Small intestine (tissue), 7 donors: ENCODE measurements around the gene DGLUCY. TPM values are rescaled to one million over a fixed set of nuclear protein-coding genes. Genes with fewer than 3 reads are reported as not detected.
"Not testable (repeated sequence)": the region's sequence is repeated elsewhere in the genome, so short reads cannot be mapped to it uniquely, and the experiment has no call there.

Source experiments
- DNase-seq, 2 donors: peaks; one replicate each; pipeline versions ENCODE4 v3.0.0 to v3.0.0-alpha.2; 2013
- FAIRE-seq: peaks from 2 replicates; lab custom pipeline; 2012; peaks lifted over from hg19 to GRCh38; lab: Jason Lieb, UNC
- H3K27ac ChIP-seq, 3 donors: one replicate each; pipeline ENCODE4 v1.5.1; 2013; ENCODE audit warnings: low read length in 2 of 3, mild to moderate bottlenecking in 2 of 3, control low read depth in 1 of 3, inconsistent platforms in 1 of 3, low read depth in 1 of 3, moderate library complexity in 1 of 3
- H3K27me3 ChIP-seq, 3 donors: one replicate each; pipeline ENCODE4 v1.6.1; 2013; ENCODE audit warnings: low read length in 3 of 3, inconsistent platforms in 1 of 3; ENCODE audit not compliant: control insufficient read depth in 3 of 3, insufficient read depth in 3 of 3
- H3K36me3 ChIP-seq, 3 donors: one replicate each; pipeline ENCODE4 v1.6.1; 2013; ENCODE audit warnings: low read length in 3 of 3, inconsistent platforms in 1 of 3, low read depth in 1 of 3, mild to moderate bottlenecking in 1 of 3, moderate library complexity in 1 of 3; ENCODE audit not compliant: control insufficient read depth in 3 of 3, insufficient read depth in 2 of 3
- H3K4me1 ChIP-seq, 3 donors: one replicate each; pipeline ENCODE4 v1.6.1; 2013; ENCODE audit warnings: low read length in 2 of 3, inconsistent platforms in 1 of 3, low read depth in 1 of 3, mild to moderate bottlenecking in 1 of 3, moderate library complexity in 1 of 3; ENCODE audit not compliant: control insufficient read depth in 3 of 3, insufficient read depth in 2 of 3
- H3K4me3 ChIP-seq, 3 donors: one replicate each; pipeline ENCODE4 v1.5.1; 2013; ENCODE audit warnings: low read length in 3 of 3, control low read depth in 1 of 3, inconsistent platforms in 1 of 3, low read depth in 1 of 3, mild to moderate bottlenecking in 1 of 3, moderate library complexity in 1 of 3
- H3K9me3 ChIP-seq, 2 donors: one replicate each; pipeline ENCODE4 v1.6.1; 2013; ENCODE audit warnings: low read depth in 1 of 2, low read length in 1 of 2; ENCODE audit not compliant: control insufficient read depth in 2 of 2, insufficient read depth in 1 of 2
- WGBS, 3 donors: extraction: QIAGEN DNeasy Blood & Tissue Kit; methylation state at CpG; one replicate each; pipeline ENCODE4 v1.1.7; 2013; 5-methylcytosine and 5-hydroxymethylcytosine counted together
- polyA plus RNA-seq, 4 donors: library from polyadenylated mRNA; stranded (reverse) in 3 of 4; unstranded in 1 of 4; fragments of 200-250 nt in 3 of 4; fragments of 120-200 nt in 1 of 4; gene quantifications; one replicate each; pipeline versions ENCODE4 v1.2.1 to v1.2.3, GENCODE V29; 2013
- donor health status: healthy with polysubstance abuse.
- donor health status: control.
- donor health status: control.
- donor health status: Bipolar disorder and iron deficiency.
- donor health status: healthy.

Gene DGLUCY
- polyA plus RNA-seq, 4 donors = 11.9 to 74.9 (median 30.2) TPM

- H3K4me1 ChIP-seq, FAIRE-seq, DNase-seq, H3K27me3 ChIP-seq, H3K4me3 ChIP-seq, H3K27ac ChIP-seq: not testable (repeated sequence)
- 93 to 98% (median 97%) methylated on average over 6 of the region's 6 CpGs for WGBS, 3 donors
- Histone ChIP-seq H3K9me3 (peaks cover 0 to 17% of the 10 kb centered on the region in 2 donors), H3K36me3 (peaks cover 19 to 76% (median 38%) of the 10 kb centered on the region in 3 donors)
Observed at GRCh38 chr14:91200802-91201201, 86.9 kb downstream of the DGLUCY start.

GRCh38 chr14:91202234-91202974, 88.5 kb downstream of the DGLUCY start:
- no peaks in the 10 kb centered on the region for H3K27me3 ChIP-seq
- peaks cover 0 to 17% of the 10 kb centered on the region in 2 donors for H3K9me3 ChIP-seq
- no peak overlapping the region for H3K4me3 ChIP-seq
- peak overlapping the region in 1 of 3 donors; percentile 63 for H3K27ac ChIP-seq
- WGBS, 3 donors = 73 to 90% (median 88%) methylated on average over 15 of the region's 15 CpGs
- DNase-seq (no peak), FAIRE-seq (no peak)
- no peaks in the 10 kb centered on the region for H3K4me1 ChIP-seq
- H3K36me3 ChIP-seq = peaks cover 15 to 77% (median 38%) of the 10 kb centered on the region in 3 donors

GRCh38 chr14:91204657-91205056, 90.8 kb downstream of the DGLUCY start:
- Histone ChIP-seq H3K9me3 (peaks cover 0 to 13% of the 10 kb centered on the region in 2 donors), H3K36me3 (peaks cover 12 to 73% (median 25%) of the 10 kb centered on the region in 3 donors), H3K4me1 (no peaks in the 10 kb centered on the region), H3K27me3 (no peaks in the 10 kb centered on the region), H3K27ac (no peak overlapping the region), H3K4me3 (no peak overlapping the region)
- DNase-seq (no peak), FAIRE-seq (no peak)
- 94 to 98% (median 96%) methylated on average over 14 of the region's 14 CpGs for WGBS, 3 donors

- Histone ChIP-seq H3K27me3 (no peaks in the 10 kb centered on the region), H3K27ac (no peak overlapping the region), H3K4me3 (no peak overlapping the region), H3K9me3 (peaks cover 0 to 12% of the 10 kb centered on the region in 2 donors), H3K36me3 (peaks cover 10 to 72% (median 26%) of the 10 kb centered on the region in 3 donors), H3K4me1 (no peaks in the 10 kb centered on the region)
- DNase-seq = no peak
- no peak for FAIRE-seq
- WGBS, 3 donors = 74 to 89% (median 87%) methylated on average over 7 of the region's 7 CpGs
Observed at GRCh38 chr14:91205459-91205858, 91.6 kb downstream of the DGLUCY start.

DNA sequence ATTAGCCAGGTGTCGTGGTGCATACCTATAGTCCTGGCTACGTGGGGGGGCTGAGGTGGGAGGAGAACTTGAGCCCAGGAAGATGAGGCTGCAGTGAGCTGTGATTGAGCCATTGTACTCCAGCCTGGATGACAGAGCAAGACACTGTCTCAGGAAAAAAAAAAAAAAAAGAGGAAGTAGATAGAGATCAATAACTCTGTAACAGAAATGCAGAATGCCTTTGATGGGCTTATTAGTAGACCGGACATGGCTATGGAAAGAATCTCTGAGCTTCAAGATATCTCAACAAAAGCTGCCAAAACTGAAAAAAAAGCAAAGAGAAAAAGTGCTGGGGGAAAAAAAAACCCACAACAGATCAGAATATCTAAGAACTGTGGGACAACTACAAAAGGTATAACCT, 93.1 kb downstream of the DGLUCY start:
- Histone ChIP-seq H3K36me3 (peaks cover 13 to 60% (median 19%) of the 10 kb centered on the region in 3 donors), H3K27ac (no peak overlapping the region), H3K4me3 (no peak overlapping the region), H3K4me1 (no peaks in the 10 kb centered on the region), H3K27me3 (no peaks in the 10 kb centered on the region), H3K9me3 (peaks cover 0 to 6% of the 10 kb centered on the region in 2 donors)
- FAIRE-seq (no peak), DNase-seq (no peak)
- 81 to 94% (median 89%) methylated on average over 3 of the region's 3 CpGs for WGBS, 3 donors

- H3K36me3 ChIP-seq = peaks cover 6 to 53% (median 12%) of the 10 kb centered on the region in 3 donors
- no peak overlapping the region for H3K4me3 ChIP-seq
- DNase-seq (no peak), FAIRE-seq (no peak)
- WGBS, 3 donors = 97 to 98% (median 97%) methylated on average over 2 of the region's 2 CpGs
- H3K27ac ChIP-seq = no peak overlapping the region
- no peaks in the 10 kb centered on the region for H3K4me1 ChIP-seq
- no peaks in the 10 kb centered on the region for H3K27me3 ChIP-seq
- peaks cover 0 to 6% of the 10 kb centered on the region in 2 donors for H3K9me3 ChIP-seq
Observed at GRCh38 chr14:91211017-91211416, 97.1 kb downstream of the DGLUCY start.

DNA sequence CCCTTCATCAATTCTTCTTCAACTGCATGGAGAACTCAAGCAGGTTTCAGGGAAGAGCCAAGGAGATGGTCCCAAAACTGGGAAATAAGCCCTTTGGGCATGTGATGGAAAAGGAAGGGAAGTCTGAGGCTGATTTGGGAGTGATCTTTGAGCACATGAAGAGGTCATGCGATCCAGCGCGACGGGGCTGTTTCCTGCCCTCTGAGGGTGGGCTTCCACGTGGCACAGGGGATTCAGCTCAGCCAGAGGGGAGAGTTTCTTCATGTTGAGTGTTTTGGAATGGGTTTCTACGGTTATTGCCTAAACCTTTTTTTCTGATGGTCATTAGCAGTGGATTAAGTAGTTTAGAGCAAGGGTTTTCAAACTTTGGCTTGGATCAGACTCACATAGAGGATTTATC, 100.4 kb downstream of the DGLUCY start:
- H3K36me3 ChIP-seq = peaks cover 9 to 63% (median 13%) of the 10 kb centered on the region in 3 donors

DNA sequence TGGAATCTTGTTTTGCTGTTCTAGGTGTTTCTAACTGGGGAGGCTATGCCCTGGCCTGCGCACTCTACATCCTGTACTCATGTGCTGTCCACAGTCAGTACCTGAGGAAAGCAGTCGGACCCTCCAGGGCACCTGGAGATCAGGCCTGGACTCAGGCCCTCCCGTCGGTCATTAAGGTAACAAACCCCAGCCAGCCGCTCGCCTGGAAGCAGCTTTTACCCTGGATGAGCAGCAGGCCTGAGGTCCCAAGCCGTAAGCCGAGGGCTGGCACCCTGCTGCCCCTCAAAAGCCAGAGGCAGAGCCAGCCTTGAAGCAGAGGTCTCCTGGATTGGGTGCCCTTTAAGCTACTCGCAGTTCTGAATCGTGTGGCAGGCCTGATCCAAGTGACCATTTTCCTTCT, 101.5 kb downstream of the DGLUCY start:
- no peak for DNase-seq
- WGBS, 3 donors = 93 to 97% (median 96%) methylated on average over 10 of the region's 10 CpGs
- Histone ChIP-seq H3K36me3 (peaks cover 7 to 65% (median 8%) of the 10 kb centered on the region in 3 donors), H3K9me3 (no peaks in the 10 kb centered on the region), H3K27me3 (no peaks in the 10 kb centered on the region), H3K4me1 (no peaks in the 10 kb centered on the region), H3K27ac (no peak overlapping the region), H3K4me3 (no peak overlapping the region)
- no peak for FAIRE-seq

More for the DNA sequence above, 100.4 kb downstream of the DGLUCY start:
- no peak overlapping the region for H3K4me3 ChIP-seq
- DNase-seq = no peak
- no peaks in the 10 kb centered on the region for H3K4me1 ChIP-seq
- no peak for FAIRE-seq
- no peak overlapping the region for H3K27ac ChIP-seq
- WGBS, 3 donors = 93 to 96% (median 95%) methylated on average over 6 of the region's 6 CpGs
- H3K9me3 ChIP-seq = peaks cover 0 to 6% of the 10 kb centered on the region in 2 donors
- H3K27me3 ChIP-seq = no peaks in the 10 kb centered on the region
